ENCODE results near the gene USP54.

DNA sequence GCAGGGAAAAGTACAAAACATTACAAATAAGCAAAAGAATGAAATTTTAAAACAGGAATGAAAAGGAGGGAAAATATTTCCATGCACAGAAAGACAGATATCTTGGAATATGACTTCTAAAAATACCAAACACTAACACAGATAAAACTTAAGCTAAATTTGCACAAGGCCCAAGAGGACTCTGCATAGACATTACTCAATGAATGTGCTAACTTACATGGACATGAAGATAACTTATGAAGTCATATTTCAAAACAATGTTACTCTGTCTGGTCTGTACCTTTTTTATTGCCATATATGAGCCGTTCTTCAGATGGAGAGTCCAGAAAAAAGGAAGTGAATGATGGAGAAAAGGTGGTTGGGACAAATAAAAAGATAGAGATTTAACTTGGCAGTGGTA is 142.8 kb downstream of the USP54 start:
- TF ChIP-seq, protein P1, sequence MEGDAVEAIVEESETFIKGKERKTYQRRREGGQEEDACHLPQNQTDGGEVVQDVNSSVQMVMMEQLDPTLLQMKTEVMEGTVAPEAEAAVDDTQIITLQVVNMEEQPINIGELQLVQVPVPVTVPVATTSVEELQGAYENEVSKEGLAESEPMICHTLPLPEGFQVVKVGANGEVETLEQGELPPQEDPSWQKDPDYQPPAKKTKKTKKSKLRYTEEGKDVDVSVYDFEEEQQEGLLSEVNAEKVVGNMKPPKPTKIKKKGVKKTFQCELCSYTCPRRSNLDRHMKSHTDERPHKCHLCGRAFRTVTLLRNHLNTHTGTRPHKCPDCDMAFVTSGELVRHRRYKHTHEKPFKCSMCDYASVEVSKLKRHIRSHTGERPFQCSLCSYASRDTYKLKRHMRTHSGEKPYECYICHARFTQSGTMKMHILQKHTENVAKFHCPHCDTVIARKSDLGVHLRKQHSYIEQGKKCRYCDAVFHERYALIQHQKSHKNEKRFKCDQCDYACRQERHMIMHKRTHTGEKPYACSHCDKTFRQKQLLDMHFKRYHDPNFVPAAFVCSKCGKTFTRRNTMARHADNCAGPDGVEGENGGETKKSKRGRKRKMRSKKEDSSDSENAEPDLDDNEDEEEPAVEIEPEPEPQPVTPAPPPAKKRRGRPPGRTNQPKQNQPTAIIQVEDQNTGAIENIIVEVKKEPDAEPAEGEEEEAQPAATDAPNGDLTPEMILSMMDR (IDR thresholded peaks at IDR 0.05), result no peak
- no peak for TF ChIP-seq POLR2AphosphoS5 (IDR thresholded peaks at IDR 0.05; ENCODE audit: low read depth, low read length)
